Keratinocyte (primary cell): ENCODE results near the gene TRAF2. TPM values are rescaled to one million over a fixed set of nuclear protein-coding genes. Genes with fewer than 3 reads are reported as not detected.

Source experiments
- DNase-seq: peaks from one replicate; pipeline ENCODE4 v3.0.0-alpha.2; 2011; ENCODE audit warnings: low read depth, missing footprints, low spot score
- FAIRE-seq: peaks from 2 replicates; lab custom pipeline; 2011; peaks lifted over from hg19 to GRCh38; lab: Jason Lieb, UNC
- H2AFZ ChIP-seq: 2 replicates; pipeline ENCODE4 v1.6.0; 2012; ENCODE audit warnings: low read length, control low read depth, inconsistent platforms; ENCODE audit not compliant: control insufficient read depth
- H3K27ac ChIP-seq: 2 replicates; pipeline ENCODE4 v1.5.1; 2011; ENCODE audit warnings: low read length; ENCODE audit not compliant: control insufficient read depth, insufficient read depth
- H3K27me3 ChIP-seq: 3 replicates; pipeline ENCODE4 v1.6.0; 2011; ENCODE audit warnings: low read length; ENCODE audit not compliant: control insufficient read depth, insufficient read depth; ENCODE audit errors: extremely low read depth
- H3K36me3 ChIP-seq, 2 experiments: 2 replicates in 1 of 2; 3 replicates in 1 of 2; pipeline ENCODE4 v1.5.1; 2011; ENCODE audit warnings: low read length in 2 of 2, mild to moderate bottlenecking in 1 of 2; ENCODE audit not compliant: control insufficient read depth in 2 of 2, insufficient read depth in 2 of 2; ENCODE audit errors: extremely low read depth in 1 of 2
- H3K4me1 ChIP-seq: 3 replicates; pipeline ENCODE4 v1.5.1; 2011; ENCODE audit warnings: low read length; ENCODE audit not compliant: control insufficient read depth, insufficient read depth; ENCODE audit errors: extremely low read depth
- H3K4me2 ChIP-seq: 3 replicates; pipeline ENCODE4 v1.6.0; 2011; ENCODE audit warnings: low read depth, low read length; ENCODE audit not compliant: control insufficient read depth, insufficient read depth; ENCODE audit errors: extremely low read depth
- H3K4me3 ChIP-seq, 3 experiments: fragments of 200-600 bp in 1 of 3; sonication (generic) in 1 of 3; 2 replicates in 2 of 3; 3 replicates in 1 of 3; pipeline ENCODE4 v1.5.1; 2011 to 2016; ENCODE audit warnings: low read length in 3 of 3, mild to moderate bottlenecking in 3 of 3, control low read depth in 2 of 3, inconsistent platforms in 1 of 3, low read depth in 1 of 3, mixed read lengths in 1 of 3, mixed run types in 1 of 3, moderate library complexity in 1 of 3; ENCODE audit not compliant: control insufficient read depth in 2 of 3, insufficient read depth in 2 of 3; ENCODE audit errors: extremely low read depth in 1 of 3
- H3K79me2 ChIP-seq: 2 replicates; pipeline ENCODE4 v1.6.0; 2012; ENCODE audit warnings: low read length; ENCODE audit not compliant: control insufficient read depth, insufficient read depth
- H3K9ac ChIP-seq: 3 replicates; pipeline ENCODE4 v1.6.0; 2011; ENCODE audit warnings: low read length; ENCODE audit not compliant: control insufficient read depth, insufficient read depth; ENCODE audit errors: extremely low read depth
- H3K9me1 ChIP-seq: 3 replicates; pipeline ENCODE4 v1.6.0; 2011; ENCODE audit warnings: low read length; ENCODE audit not compliant: control insufficient read depth, insufficient read depth; ENCODE audit errors: extremely low read depth
- H3K9me3 ChIP-seq: 2 replicates; pipeline ENCODE4 v1.5.1; 2012; ENCODE audit warnings: low read depth, low read length; ENCODE audit not compliant: control insufficient read depth
- H4K20me1 ChIP-seq: 3 replicates; pipeline ENCODE4 v1.6.0; 2011; ENCODE audit warnings: low read length; ENCODE audit not compliant: control insufficient read depth, insufficient read depth; ENCODE audit errors: extremely low read depth
- CTCF ChIP-seq, 3 experiments: IDR thresholded peaks in 1 of 3; conservative IDR thresholded peaks in 1 of 3; optimal IDR thresholded peaks in 1 of 3; 2 replicates in 2 of 3; 3 replicates in 1 of 3; pipeline versions ENCODE3 to v1.5.1; 2011; ENCODE audit warnings: low read length in 3 of 3, mild to moderate bottlenecking in 3 of 3, moderate library complexity in 2 of 3, control low read depth in 1 of 3, inconsistent platforms in 1 of 3; ENCODE audit not compliant: insufficient read depth in 2 of 3; ENCODE audit errors: extremely low read depth in 1 of 3
- EZH2 ChIP-seq: IDR thresholded peaks from one replicate; pipeline ENCODE4 v1.6.1; 2012; ENCODE audit warnings: inconsistent platforms, mild to moderate bottlenecking, low read length, moderate library complexity
- dilution Hi-C: fragments of 300-500 bp; cut with MboI; formaldehyde crosslinking; loops from one replicate; pipeline ENCODE4 v1.7.0; 2020; ENCODE audit warnings: low sequenced_read_pairs; ENCODE audit not compliant: extremely low pct_ligation_motif_present
- polyA plus RNA-seq, 5 experiments: library from polyadenylated mRNA; depleted of rRNA in 3 of 5; stranded (reverse) in 3 of 5; stranded (forward) in 1 of 5; unstranded in 1 of 5; fragments of >200 nt; gene quantifications; 1 replicate in 1 of 5; 2 replicates in 3 of 5; 3 replicates in 1 of 5; pipeline versions ENCODE4 v1.2.1 to v1.2.3, GENCODE V29; 2011 to 2012; ENCODE audit warnings: missing spikeins in 2 of 5, low read depth in 1 of 5, low replicate concordance in 1 of 5

The TRAF2 gene
- polyA plus RNA-seq, 1 donor (not counting 4 experiments of a cell fraction or from before 2014, with no cell fraction given), result 9.9 TPM

- TF ChIP-seq EZH2 (no peak), CTCF (optimal IDR thresholded peaks at IDR 0.05 in 1 of 3, IDR thresholded peaks at IDR 0.05 in 1 of 3, conservative IDR thresholded peaks at IDR 0.05 in 1 of 3; ENCODE audit: extremely low read depth in 1 of 3, insufficient read depth in 2 of 3, low read length in 3 of 3) (no peak)
- no peaks in the 10 kb centered on the region for H4K20me1 ChIP-seq
- H3K4me2 ChIP-seq, result no peak overlapping the region
- H3K9me1 ChIP-seq, result no peaks in the 10 kb centered on the region
- H3K27ac ChIP-seq, result no peak overlapping the region
- peaks cover 12% of the 10 kb centered on the region for H3K4me1 ChIP-seq
- no peaks in the 10 kb centered on the region for H3K27me3 ChIP-seq
- dilution Hi-C loops, result no loop called here
- H3K9me3 ChIP-seq, result no peaks in the 10 kb centered on the region
- no peak overlapping the region for H3K4me3 ChIP-seq
- peaks cover 76% of the 10 kb centered on the region for H3K79me2 ChIP-seq
- H3K36me3 ChIP-seq, result peaks cover 9 to 10% of the 10 kb centered on the region in 2 experiments
- no peak overlapping the region for H2AFZ ChIP-seq
- no peak overlapping the region for H3K9ac ChIP-seq
- DNase-seq (no peak), FAIRE-seq (no peak)
These were observed 3.5 kb downstream of the TRAF2 start for GRCh38 chr9:136889858-136890257.

DNA sequence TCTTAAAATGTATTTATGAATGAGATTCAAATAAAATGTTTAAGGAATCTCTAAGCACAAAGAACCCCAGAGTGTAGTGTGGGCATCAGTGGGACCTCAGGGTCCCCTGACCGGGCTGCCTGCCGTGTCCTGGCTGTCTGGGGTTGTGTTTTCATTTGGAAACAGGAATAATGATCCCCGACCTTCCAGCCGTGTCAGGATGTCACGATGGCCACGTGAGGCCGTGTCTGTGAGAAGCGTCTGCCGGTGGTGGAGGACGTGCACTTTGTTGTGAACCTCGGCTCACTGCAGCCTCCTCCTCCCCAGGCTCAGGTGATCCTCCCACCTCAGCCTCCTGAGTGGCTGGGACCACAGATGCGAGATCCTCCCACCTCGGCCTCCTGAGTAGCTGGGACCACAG is 4.3 kb downstream of the TRAF2 start:
- Histone ChIP-seq H3K4me3 (no peak overlapping the region), H4K20me1 (no peaks in the 10 kb centered on the region), H3K9ac (no peak overlapping the region), H3K4me2 (no peak overlapping the region), H3K4me1 (peaks cover 7% of the 10 kb centered on the region), H3K27me3 (no peaks in the 10 kb centered on the region), H2AFZ (no peak overlapping the region), H3K27ac (no peak overlapping the region), H3K79me2 (peaks cover 83% of the 10 kb centered on the region), H3K9me3 (no peaks in the 10 kb centered on the region), H3K9me1 (no peaks in the 10 kb centered on the region), H3K36me3 (peaks cover 9 to 12% of the 10 kb centered on the region in 2 experiments)
- FAIRE-seq, result no peak
- no peak for DNase-seq
- TF ChIP-seq CTCF (optimal IDR thresholded peaks at IDR 0.05 in 1 of 3, IDR thresholded peaks at IDR 0.05 in 1 of 3, conservative IDR thresholded peaks at IDR 0.05 in 1 of 3; ENCODE audit: extremely low read depth in 1 of 3, insufficient read depth in 2 of 3, low read length in 3 of 3) (no peak), EZH2 (no peak)
- dilution Hi-C loops, result no loop called here
